Kidney (tissue), 14 donors: ENCODE measurements around the gene KCNC3. TPM values are rescaled to one million over a fixed set of nuclear protein-coding genes. Genes with fewer than 3 reads are reported as not detected.

Experiments
- DNase-seq, 5 donors: peaks; one replicate each; pipeline ENCODE4 v3.0.0-alpha.2; 2013 to 2020
- FAIRE-seq: peaks from 2 replicates; lab custom pipeline; 2012; peaks lifted over from hg19 to GRCh38; lab: Jason Lieb, UNC
- H3K27ac ChIP-seq, 2 donors: one replicate each; pipeline ENCODE4 v1.7.0; 2013; ENCODE audit warnings: low read depth in 2 of 2, low read length in 2 of 2, inconsistent platforms in 1 of 2
- H3K27me3 ChIP-seq: one replicate; pipeline ENCODE4 v1.7.1; 2013; ENCODE audit warnings: low read length, inconsistent platforms; ENCODE audit not compliant: control insufficient read depth, insufficient read depth
- H3K36me3 ChIP-seq, 3 donors: one replicate each; pipeline versions ENCODE4 v1.7.0 to v1.7.1; 2013; ENCODE audit warnings: low read length in 3 of 3, control low read depth in 1 of 3, inconsistent platforms in 1 of 3; ENCODE audit not compliant: insufficient read depth in 3 of 3, control insufficient read depth in 2 of 3
- H3K4me1 ChIP-seq, 3 donors: one replicate each; pipeline versions ENCODE4 v1.7.0 to v1.7.1; 2013; ENCODE audit warnings: low read length in 3 of 3, inconsistent platforms in 1 of 3, low read depth in 1 of 3; ENCODE audit not compliant: control insufficient read depth in 2 of 3, insufficient read depth in 2 of 3
- H3K4me3 ChIP-seq, 3 donors: one replicate each; pipeline versions ENCODE4 v1.7.0 to v1.8.1; 2013; ENCODE audit warnings: low read length in 3 of 3, control low read depth in 1 of 3, inconsistent platforms in 1 of 3
- H3K9ac ChIP-seq, 3 donors: one replicate each; pipeline versions ENCODE4 v1.7.0 to v1.7.1; 2013; ENCODE audit warnings: low read length in 3 of 3, control low read depth in 1 of 3, inconsistent platforms in 1 of 3
- H3K9me3 ChIP-seq, 3 donors: one replicate each; pipeline versions ENCODE4 v1.7.0 to v1.7.1; 2013; ENCODE audit warnings: low read length in 3 of 3, control low read depth in 1 of 3, inconsistent platforms in 1 of 3; ENCODE audit not compliant: control insufficient read depth in 2 of 3, insufficient read depth in 1 of 3
- CTCF ChIP-seq: IDR thresholded peaks from 3 replicates; pipeline ENCODE4 v1.5.1; 2012; ENCODE audit warnings: mild to moderate bottlenecking, moderate library complexity, borderline replicate concordance; ENCODE audit not compliant: insufficient read depth; ENCODE audit errors: extremely low read depth
- intact Hi-C: fragments of 100-400 bp; cut with DNase I; formaldehyde crosslinking; loops from one replicate; pipeline ENCODE4 v1.11.1; 2022
- polyA plus RNA-seq: library from polyadenylated mRNA; stranded (reverse); fragments of 350-450 nt; fragmentation: Illumina TruSeq; extraction: RNeasy Lipid Tissue Mini Kit (QIAGEN cat#74804); gene quantifications from one replicate; pipeline ENCODE4 v1.2.3, GENCODE V29; 2014; ENCODE audit warnings: low read depth, low replicate concordance; ENCODE audit not compliant: insufficient read depth
- total RNA-seq: library from RNA; stranded (reverse); fragmentation: NEBNext Ultra II Directional; extraction: Animal tissue kit (Norgen Biotek cat#: 25700); gene quantifications from one replicate; pipeline ENCODE4 v1.2.1, GENCODE V29; 2021
- donor health status: control.
- donor health status: control.
- donor health status: control.
- donor health status: control.
- donor health status: control.
- donor health status: DM: yes; HTN: yes; CAD: no.
- donor health status: Normal renal cell carcinoma (clear cell type).

KCNC3 gene
- total and polyA plus RNA-seq, 2 donors from 2014 or later, result 9.1 to 31.0 TPM

GRCh38 chr19:50290775-50291174, 38.4 kb downstream of the KCNC3 start:
- no peak overlapping the region for H3K9ac ChIP-seq
- intact Hi-C loops, result no loop called here
- H3K4me1 ChIP-seq, result no peaks in the 10 kb centered on the region
- peaks cover 0 to 9% (median 0%) of the 10 kb centered on the region in 3 donors for H3K9me3 ChIP-seq
- DNase-seq (no peak), FAIRE-seq (no peak)
- no peak overlapping the region for H3K4me3 ChIP-seq
- peaks cover 0 to 16% (median 8%) of the 10 kb centered on the region in 3 donors for H3K36me3 ChIP-seq
- no peak overlapping the region for H3K27ac ChIP-seq
- H3K27me3 ChIP-seq, result no peaks in the 10 kb centered on the region
- no peak for TF ChIP-seq CTCF

DNA sequence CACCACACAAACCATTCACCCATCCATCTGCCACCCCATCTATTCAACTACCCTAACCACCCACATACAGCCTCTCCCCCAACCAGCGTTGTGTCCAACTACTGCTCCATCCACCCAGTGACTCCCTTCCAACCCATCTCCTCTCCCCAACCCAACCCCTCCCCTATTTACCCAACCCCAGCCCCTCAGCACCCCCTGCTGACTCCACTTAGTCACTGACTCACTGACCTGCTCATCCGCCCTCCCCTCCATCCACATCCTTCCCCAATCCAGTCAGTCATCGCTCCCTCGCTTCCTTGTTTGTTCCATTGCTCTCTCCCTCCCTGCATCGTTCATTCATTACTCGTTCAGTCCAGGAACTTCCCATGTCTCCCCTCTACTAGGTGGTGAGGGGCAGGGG, 39.2 kb downstream of the KCNC3 start:
- Histone ChIP-seq H3K4me3 (no peak overlapping the region), H3K9ac (no peak overlapping the region), H3K27me3 (no peaks in the 10 kb centered on the region), H3K9me3 (peaks cover 0 to 10% (median 0%) of the 10 kb centered on the region in 3 donors), H3K36me3 (peaks cover 0 to 16% (median 8%) of the 10 kb centered on the region in 3 donors), H3K27ac (no peak overlapping the region), H3K4me1 (no peaks in the 10 kb centered on the region)
- intact Hi-C loops, result no loop called here
- no peak for TF ChIP-seq CTCF
- DNase-seq (no peak), FAIRE-seq (no peak)

- no peak for DNase-seq
- no peak for TF ChIP-seq CTCF
- H3K27me3 ChIP-seq, result no peaks in the 10 kb centered on the region
- FAIRE-seq, result no peak
- no peak overlapping the region for H3K9ac ChIP-seq
- intact Hi-C loops, result no loop called here
- H3K4me3 ChIP-seq, result no peak overlapping the region
- peaks cover 0 to 16% (median 8%) of the 10 kb centered on the region in 3 donors for H3K36me3 ChIP-seq
- H3K4me1 ChIP-seq, result no peaks in the 10 kb centered on the region
- H3K9me3 ChIP-seq, result peaks cover 0 to 10% (median 0%) of the 10 kb centered on the region in 3 donors
- H3K27ac ChIP-seq, result no peak overlapping the region
Observed at GRCh38 chr19:50288954-50289353, 40.2 kb downstream of the KCNC3 start.

DNA sequence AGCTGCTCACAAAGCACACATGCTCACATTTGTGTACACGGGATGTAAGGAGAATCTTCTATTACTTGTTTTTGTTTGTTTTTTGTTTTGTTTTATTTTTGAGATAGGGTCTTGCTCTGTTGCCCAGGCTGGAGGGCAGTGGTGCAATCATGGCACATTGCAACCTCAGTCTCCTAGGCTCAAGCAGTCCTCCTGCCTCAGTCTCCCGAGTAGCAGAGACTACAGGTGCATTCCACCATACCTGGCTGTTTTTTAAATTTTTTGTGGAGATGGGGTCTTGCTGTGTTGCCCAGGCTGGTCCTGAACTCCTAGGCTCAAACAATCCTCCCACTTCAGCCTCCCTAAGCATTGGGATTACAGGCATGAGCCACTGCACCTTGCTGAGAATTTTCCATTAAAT, 41.8 kb downstream of the KCNC3 start:
- Histone ChIP-seq H3K4me1 (no peaks in the 10 kb centered on the region), H3K4me3 (no peak overlapping the region), H3K9ac (no peak overlapping the region), H3K27ac (no peak overlapping the region), H3K27me3 (no peaks in the 10 kb centered on the region), H3K36me3 (peaks cover 0 to 16% (median 8%) of the 10 kb centered on the region in 3 donors), H3K9me3 (peaks cover 0 to 10% (median 0%) of the 10 kb centered on the region in 3 donors)
- intact Hi-C loops, result no loop called here
- FAIRE-seq, result no peak
- TF ChIP-seq CTCF, result no peak
- DNase-seq, result no peak
